Dermis blood vessel endothelial cell (primary cell): ENCODE data around the gene DBR1. TPM values are rescaled to one million over a fixed set of nuclear protein-coding genes. Genes with fewer than 3 reads are reported as not detected.

Experiments
- DNase-seq: peaks from one replicate; pipeline ENCODE4 v3.0.0; 2010
- total RNA-seq: library from RNA; depleted of rRNA; stranded (reverse); fragments of >200 nt; gene quantifications from 2 replicates; pipeline ENCODE4 v1.2.3, GENCODE V29; 2014

Gene DBR1, protein sequence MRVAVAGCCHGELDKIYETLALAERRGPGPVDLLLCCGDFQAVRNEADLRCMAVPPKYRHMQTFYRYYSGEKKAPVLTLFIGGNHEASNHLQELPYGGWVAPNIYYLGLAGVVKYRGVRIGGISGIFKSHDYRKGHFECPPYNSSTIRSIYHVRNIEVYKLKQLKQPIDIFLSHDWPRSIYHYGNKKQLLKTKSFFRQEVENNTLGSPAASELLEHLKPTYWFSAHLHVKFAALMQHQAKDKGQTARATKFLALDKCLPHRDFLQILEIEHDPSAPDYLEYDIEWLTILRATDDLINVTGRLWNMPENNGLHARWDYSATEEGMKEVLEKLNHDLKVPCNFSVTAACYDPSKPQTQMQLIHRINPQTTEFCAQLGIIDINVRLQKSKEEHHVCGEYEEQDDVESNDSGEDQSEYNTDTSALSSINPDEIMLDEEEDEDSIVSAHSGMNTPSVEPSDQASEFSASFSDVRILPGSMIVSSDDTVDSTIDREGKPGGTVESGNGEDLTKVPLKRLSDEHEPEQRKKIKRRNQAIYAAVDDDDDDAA
- total RNA-seq = 16.0 and 18.5 TPM in 2 replicates

DNA sequence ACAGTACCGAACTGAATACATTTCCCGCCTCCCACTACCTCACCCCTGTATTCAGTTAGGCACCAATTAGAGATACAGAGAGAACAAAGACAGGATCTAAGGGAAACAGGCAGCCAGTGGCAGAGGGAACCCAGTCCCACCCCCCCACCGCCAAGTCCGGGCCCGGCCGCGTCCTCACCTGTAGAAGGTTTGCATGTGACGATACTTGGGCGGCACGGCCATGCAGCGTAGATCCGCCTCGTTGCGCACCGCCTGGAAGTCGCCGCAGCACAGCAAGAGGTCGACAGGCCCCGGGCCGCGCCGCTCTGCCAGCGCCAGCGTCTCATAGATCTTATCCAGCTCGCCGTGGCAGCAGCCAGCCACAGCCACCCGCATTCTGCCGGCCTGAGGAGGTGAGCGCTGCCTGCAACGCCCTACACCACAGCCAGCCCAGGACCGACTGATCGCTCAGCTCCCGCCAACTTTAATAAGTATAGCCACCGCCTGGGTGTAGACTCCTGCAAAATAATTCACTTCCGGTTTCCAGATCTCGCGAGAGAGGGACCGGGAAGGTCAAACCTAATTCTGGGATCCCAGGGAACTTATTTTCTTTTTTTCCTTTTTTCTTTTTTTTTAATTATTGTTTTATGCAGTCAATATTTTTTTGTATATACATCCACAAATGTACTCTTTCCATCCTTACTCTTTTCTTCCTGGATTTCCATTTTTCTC lies at the start of gene DBR1:
TSS of gene DBR1 (minus strand) at position 501 of the 711 bp plus-strand sequence. CDS start at position 375, 126 bp downstream.
- peak; percentile 83 for DNase-seq

DNA sequence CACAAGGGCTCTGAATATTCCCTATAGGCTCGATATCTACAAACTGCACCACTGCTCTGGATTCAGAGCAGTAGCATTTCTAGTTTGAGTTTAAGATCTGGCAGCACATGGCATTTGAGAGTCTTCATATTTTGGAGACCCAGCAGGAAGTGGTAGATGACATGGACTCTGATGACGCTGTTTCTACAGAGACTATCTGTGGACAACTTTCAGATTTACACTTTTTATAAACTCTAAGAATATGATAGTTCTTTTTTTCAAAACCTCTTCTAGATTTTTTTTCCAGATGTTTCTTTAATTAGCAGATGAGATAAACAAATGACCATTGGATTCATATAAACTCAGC lies 48.2 kb upstream of the DBR1 start:
- DNase-seq = no peak

DNA sequence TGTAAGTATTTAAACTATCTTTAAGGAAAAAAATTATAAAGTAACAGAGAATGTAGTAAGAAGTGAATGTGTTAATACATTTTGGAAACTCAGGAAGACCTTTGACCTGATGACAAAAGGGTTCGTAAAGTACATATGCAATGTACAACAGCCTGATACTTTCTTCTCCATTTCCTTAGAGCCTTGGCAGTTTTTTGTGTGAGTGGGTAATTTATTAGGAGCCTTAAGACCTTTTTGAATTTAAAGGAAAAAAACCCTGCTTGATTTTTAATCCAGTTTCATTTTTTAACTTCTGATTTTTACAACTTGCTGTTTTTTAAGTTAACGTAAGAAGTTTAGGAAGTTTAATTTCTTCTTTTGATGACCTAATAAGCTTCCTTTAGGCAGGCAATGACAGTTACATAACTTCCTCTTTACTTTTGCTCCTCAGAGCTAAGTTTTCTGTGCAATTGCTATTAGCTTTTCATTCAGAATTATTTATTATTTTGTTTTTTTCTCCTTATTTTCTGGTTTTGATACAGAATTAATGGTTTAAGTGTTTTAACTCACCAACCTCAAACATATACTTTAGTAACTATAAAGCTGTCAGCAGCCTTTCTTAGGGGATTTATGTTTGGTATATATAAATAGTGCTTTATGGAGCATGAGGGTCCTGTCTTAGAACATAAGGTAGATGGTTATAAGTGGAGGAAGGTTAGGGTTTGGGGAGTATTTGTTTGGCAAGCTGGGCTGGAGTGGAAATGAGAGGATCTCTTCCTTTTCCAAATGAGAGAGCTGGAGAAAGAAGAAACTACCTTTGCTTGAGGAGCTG lies 47.6 kb upstream of the DBR1 start:
- peak; percentile 9 for DNase-seq

DNA sequence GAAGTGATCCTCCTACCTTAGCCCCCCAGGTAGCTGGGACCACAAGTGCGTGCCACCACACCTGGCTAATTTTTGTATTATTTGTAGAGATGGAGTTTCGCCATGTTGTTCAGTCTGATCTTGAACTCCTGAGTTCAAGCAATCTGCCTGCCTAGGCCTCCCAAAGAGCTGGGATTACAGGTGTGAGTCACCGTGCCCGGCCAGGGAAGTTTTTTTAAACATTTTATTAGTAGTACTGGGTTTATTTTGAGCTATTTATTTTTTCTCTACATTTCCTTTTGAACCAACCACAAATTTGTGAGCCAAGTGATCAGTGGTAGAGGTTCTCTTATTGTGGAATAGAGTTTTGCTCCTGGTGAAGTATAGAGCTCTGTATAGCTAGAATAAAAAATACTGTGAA lies 46.1 kb upstream of the DBR1 start:
- no peak for DNase-seq

DNA sequence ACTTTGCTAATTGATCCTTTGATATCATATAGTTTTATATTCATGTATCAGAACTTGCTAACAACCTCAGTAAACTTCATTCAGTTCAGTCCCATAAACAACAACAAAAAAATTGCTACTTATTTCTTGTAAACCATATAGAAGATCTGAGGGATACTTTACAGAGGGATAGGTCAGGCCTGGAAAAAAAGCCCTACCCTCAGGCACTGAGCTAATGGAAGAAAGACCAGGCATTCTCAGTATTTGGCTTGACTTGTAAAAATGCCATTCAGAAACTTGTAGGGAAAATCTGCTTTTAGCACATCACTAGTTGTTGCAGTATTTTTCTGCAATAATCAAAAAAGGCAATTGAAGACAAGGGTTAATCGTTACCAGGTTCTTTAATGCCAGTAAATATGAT lies 45.5 kb upstream of the DBR1 start:
- DNase-seq = no peak

DNA sequence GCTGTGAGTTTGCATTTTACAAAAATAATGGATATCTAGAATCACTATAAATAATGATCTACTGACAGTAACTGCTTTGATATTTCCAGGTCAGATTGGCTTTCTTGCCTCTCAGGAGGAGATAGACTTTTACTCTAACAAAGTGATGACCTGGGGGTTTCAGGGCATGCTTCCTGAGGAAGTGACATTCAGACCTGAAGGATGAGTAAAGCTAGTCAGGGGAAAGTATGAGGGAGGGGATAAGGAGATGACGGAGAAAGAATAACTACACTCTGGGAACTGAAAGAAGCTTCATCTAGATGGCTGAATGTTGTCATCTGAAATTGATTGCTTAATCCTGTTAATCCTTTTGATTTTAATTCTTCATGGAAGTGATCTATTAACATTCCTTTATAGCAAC lies 44.5 kb upstream of the DBR1 start:
- peak; percentile 65 for DNase-seq

DNA sequence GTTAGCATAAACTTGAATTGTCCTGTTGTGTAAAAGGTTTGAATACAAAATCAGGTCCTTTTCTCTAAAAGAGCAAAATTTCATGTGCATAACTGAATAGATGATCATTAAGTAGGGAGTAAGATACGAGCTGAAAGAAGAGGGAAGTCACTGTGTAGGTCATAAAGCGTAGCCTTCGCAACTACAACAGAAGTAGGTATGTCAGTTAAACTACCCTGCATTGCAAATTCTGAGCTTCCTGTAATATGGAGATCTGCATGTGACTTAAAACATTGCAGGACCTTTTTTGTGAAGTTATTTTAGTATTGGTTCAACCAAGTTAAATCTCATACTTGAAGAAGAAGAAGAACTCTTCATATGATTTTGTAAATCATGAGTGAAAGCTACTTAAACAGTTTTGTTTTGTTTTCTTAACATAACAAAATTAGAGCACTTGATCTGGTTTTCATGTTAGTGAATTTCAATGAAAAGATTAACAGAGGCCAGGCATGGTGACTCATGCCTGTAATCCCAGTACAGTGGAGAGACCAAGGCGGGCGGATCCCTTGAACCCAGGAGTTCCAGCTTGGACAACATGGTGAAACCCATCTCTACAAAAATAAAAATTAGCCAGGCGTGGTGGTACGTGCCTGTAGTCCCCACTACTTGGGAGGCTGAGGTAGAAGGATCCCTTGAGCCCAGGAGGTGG lies 38.8 kb upstream of the DBR1 start:
- DNase-seq = no peak

DNA sequence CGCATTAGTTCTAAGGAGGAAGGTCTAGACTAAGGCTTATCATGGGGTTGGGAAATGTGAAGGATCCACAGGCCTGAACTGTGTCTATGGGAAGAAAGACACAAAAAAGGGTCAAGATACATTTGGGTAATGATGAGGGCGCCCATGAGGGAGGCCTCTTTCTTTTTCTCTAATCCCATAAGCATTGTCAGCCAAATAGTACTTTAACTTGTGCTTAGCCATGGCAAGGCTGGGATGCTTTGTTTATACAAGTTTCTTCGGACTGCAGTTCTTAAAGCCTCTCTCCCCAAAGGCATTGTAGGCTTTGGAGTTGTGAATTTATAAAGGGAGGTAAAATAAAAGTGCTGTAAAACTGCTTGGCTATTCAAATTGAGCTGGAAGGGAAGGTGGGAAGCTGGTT lies 35.8 kb upstream of the DBR1 start:
- DNase-seq = no peak

DNA sequence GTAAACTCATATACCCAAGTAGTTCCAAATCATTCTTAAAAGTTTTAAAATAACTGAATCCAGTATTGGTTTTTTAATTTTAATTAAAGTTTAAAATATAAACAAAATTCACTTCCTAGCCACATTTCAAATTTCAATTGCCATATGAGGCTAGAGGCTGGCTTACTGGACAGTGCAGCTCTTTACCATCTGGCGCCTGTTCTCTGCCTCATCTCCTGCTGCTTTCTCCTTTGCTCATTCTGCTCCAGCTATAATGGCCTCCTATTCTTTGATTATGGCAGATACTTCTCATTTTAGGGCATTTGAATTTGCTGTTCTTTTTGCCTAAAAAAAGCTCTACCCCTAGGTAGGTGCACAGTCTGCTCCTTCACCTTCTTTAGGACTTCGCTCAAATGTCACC lies 31.5 kb upstream of the DBR1 start:
- DNase-seq = no peak

DNA sequence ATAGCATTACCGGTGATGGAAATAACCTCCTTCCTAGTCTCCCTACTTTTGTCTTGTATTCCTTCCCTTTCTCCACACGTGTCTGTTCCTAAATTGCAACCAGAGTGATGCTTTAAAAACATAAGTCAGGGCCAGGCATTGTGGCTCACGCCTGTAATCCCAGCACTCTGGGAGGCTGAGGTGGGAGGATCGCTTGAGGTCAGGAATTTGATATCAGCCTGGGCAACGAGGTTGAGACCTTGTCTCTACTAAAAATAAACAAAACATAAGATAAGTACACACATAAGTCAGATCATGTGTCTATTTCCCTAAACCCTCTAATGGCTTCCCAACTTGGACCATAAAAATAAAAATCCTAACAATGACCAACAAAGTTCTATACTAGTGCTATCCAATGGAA lies 30.8 kb upstream of the DBR1 start:
- no peak for DNase-seq

DNA sequence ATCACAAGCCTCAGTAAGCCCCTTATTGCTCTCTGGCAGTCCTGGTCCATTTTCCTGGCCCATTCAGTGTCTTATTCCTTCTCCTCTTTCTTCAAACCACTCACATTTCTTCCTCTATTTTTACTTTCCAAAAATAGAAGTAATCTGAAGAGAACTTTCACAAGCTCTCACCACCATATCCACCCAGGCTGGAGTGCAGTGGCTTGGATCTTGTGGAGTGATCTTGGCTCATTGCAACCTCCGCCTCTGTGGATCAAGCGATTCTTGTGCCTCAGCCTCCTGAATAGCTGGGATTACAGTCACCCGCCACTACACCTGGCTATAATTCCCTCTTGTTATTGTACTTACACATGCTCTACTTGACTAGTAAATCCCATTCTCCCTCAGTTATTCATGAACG lies 29.2 kb upstream of the DBR1 start:
- no peak for DNase-seq

DNA sequence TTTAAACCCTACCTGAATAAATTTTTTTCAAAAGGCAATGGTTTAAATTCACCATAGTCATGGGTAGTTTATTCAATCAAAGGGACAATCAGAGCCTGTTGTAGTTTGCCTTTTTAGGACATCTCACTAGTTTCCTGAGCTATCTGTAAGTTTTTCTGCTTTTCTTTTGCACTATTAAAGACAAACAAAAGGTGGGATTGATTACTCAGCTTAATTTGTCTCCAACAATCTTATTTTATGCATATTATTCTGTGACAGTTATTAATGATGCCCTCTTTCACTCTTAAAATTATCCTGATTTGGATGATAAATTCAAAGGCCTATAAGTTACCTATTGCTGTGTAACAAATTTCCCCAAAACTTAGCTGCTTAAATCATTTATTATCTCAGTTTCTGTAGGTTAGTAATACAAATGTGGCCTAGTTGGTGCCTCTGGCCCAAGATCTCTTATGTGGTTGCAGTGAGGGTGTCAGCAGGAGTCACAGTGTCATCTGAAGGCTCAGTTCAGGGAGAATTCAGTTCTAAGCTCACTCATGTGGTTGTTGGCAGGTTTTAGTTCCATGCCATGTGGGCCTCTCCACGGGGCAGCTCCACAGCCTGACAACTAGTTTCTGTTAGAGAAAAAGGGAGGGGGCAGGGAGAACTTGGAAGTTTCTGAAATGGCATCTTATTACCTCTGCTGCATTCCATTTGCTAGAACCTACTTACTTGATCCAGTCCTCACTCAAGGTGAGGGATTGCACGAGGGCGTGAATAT lies 28.4 kb upstream of the DBR1 start:
- DNase-seq = no peak

DNA sequence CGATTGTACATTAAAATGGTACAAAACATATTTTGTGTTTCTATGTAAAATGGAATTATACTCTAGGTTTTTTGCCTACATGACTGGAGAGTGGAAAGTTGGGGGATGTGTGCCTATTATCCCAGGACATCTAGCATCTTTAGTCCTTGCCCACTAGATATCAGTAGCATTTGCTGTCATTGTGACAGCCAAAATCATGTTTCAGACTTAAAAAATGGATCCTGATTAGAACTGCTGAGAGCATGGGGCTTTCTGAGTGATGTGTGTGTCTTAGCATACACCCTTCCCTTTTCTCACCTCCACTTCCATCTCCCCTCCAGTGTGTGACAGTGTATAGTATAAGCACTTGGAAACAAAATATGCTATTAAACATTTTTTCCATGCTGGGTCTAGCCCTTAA lies 25.7 kb upstream of the DBR1 start:
- no peak for DNase-seq

DNA sequence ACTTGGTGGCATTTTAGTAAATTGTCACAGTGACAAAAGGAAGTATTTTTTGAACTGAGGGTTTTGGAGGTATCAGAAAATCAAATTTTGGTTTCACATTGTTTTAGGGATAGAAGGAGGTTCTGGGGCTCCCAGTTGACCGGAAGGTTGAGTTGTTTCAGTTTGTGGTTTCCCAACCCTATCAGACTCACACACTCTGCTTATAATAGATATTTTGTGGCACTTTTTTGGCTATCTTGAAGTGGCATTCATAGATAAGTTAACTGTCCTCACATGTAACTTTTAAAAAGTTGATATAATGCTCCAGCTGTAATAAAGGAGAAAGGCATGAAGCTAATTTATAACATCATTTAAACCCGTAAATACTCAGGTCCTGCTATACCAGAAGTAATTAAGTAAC lies 25.1 kb upstream of the DBR1 start:
- DNase-seq = no peak

DNA sequence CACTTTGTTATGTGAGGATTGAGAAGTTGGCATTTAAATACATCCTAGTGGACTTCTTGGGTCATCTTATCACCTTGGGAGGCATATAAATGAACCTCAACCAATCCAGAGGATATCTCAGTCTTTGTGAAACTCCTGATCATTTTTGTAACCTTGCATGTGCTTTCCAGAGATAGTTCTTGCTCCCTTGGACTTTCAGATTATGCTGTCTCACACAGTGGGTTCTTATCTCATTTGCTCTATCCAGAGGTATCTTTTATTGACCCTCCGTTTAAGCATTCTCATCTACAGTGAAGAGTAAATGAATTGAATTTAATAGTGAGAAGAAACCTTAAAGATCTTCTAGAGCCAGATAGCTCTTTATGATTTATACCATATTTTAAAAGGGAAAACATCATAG lies 22.8 kb upstream of the DBR1 start:
- no peak for DNase-seq

DNA sequence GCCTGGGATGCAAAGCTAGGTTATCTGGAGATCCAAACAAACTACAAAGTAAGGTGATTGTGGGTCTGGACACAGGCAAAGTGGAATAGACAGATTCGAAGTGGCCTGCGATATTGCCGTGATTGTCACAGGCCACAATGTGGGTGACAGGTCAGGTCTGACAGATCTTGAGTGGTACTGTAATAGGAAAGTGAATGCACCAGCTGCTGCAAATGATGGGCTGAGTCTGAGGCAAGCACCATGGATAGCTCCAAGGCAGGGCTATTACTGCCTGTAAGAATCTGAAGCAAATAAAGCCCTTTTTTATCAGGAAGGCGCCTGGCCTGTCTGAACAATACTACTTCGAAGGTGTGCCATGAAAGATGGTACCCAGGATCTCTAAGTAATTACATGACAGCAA lies 22.3 kb upstream of the DBR1 start:
- DNase-seq = peak; percentile 56

DNA sequence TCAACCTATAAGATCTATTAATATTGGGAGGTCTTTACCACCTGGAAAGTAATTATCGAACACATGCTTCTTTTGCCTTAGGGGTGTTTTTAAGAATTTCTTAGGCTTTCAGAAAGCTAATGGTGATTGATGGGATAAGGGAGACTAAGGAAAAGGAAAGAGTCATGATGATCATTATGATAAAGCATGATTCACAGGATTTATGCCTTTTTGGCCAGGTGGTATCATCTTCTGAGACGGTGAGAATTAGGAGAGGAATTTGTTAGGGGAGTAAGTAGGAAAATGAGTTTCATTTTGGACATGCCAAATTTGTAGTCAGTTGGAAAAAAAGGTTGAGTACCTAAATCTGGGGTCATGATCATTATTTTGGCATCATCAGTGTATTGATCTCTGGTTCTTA lies 21.3 kb upstream of the DBR1 start:
- no peak for DNase-seq

DNA sequence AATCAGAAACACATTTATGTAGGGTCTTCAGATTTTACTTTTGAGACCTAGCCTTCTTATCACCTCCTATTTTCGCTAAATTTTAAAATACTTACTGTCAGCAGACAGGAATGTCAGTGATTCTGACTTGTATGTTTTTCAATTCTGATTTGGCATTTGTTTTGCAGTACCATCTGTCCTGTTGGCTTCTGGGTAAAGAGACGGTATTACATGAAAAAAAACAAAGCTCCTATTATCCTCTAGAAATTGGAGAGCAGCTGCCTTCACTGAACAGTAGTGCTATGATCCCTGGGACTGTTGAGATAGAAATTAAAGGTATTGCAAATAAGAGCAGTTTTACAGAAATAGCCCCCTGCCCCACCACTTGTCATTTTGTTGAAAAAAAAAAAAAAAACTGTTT lies 20.8 kb upstream of the DBR1 start:
- DNase-seq = no peak

DNA sequence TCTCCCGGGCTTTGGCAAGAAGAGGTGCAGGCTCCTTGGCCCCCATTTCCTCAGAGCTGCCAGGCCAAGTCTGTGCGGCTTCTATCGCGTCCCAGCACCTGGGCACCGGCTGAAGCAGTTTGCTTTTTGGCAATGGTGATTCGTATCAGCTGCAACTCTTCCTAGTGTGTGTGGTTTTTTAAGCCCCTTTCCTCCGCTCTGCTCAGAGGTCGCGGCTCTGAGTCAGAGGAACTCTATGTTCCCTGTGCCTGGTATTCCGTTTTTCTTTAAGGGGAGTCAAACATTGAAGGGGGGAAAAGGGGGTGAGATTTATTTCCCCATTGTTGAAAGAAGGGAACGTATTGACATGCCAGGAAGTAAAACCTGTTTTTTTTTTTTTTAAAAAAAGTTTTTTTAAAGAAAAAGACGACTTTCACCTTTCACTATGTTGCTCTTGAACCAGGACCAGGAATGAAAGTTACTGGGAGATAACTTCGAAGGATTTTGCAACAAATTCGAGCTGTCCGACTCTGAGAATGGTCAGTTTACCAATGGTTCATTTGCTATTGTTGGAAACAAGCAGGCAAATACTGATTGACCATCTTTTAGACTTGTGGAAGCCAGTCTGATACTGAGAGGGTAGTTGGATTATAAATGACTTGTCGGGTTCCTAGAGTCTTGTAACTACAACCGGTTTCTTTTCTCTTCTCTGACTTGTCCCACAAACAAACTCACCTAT lies 13.5 kb upstream of the DBR1 start:
- DNase-seq = peak; percentile 14

DNA sequence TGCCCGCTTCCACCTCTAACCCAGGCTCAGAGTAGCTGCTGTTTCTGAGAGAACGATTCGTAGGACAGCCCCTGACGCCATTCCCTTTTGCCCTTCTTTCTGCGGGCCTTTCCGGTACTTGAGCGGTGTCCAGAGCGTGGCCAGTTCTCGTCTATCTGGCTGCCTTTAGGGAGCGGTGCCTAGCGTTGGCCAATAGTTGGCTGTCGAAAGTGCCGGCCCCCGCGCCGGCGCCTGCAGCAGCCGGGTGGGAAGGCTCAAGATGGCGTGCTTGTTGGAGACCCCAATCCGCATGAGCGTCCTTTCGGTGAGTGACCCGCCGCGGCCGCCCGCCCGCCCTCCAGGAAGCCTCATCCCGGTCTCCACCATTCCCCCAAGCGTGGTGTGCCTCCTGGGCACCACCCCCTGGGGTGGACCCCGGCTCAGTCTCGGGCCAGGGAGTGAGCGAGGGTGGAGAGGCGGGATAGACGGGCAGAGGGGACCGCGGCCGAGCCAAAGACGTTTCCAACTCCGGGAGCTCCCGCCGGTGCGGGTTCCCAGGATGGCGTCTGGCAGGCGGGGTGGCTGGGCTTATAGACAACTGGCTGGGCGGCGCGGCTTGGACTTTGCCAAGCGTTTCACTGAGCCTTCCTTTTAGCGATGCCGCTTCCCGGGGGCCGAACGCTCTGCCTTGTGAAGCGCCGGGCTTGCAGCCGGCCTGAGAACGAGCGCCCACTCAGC lies 12.7 kb upstream of the DBR1 start, which contains the start of gene ARMC8:
TSS of gene ARMC8 (plus strand) at position 6 of the 717 bp plus-strand sequence. CDS start at position 260, 254 bp downstream.
- DNase-seq = peak; percentile 65
